HepG2 (cell line): Measurements from ENCODE around the gene EFCAB14.

Experiments
- ARNTL ChIP-seq: sonication (generic); formaldehyde crosslinking; IDR thresholded peaks from 2 replicates; pipeline ENCODE4 v1.4.0; 2020; ENCODE audit warnings: mild to moderate bottlenecking, missing genetic modification reagents
- CTCF ChIP-seq: sonication (generic); formaldehyde crosslinking; IDR thresholded peaks from 2 replicates; pipeline ENCODE4 v1.5.0; 2020; ENCODE audit warnings: mild to moderate bottlenecking, missing genetic modification reagents, moderate library complexity
- EP300 ChIP-seq, 3 experiments: sonication (generic) in 1 of 3; formaldehyde crosslinking in 1 of 3; IDR thresholded peaks; 2 replicates each; pipeline versions ENCODE4 v1.5.1 to v1.6.1; 2011 to 2020; ENCODE audit warnings: low read depth in 2 of 3, low read length in 2 of 3, borderline replicate concordance in 1 of 3, improper control_type of control experiment in 1 of 3, mild to moderate bottlenecking in 1 of 3, missing genetic modification reagents in 1 of 3, moderate library complexity in 1 of 3
- GTF3A ChIP-seq: sonication (generic); formaldehyde crosslinking; conservative IDR thresholded peaks from 2 replicates; pipeline ENCODE4 v1.4.0; 2020; ENCODE audit warnings: mild to moderate bottlenecking, missing genetic modification reagents
- HCFC1 ChIP-seq: fragments of 150-350 bp; IDR thresholded peaks from 2 replicates; pipeline ENCODE4 v1.6.1; 2014; ENCODE audit warnings: low read depth, low read length
- POLR2A ChIP-seq, 2 experiments: IDR thresholded peaks; 2 replicates each; pipeline ENCODE4 v1.6.1; 2011; ENCODE audit warnings: low read depth in 2 of 2, low read length in 2 of 2, mild to moderate bottlenecking in 1 of 2, moderate library complexity in 1 of 2; ENCODE audit not compliant: insufficient read depth in 1 of 2
- USF2 ChIP-seq, 2 experiments: sonication (generic) in 1 of 2; formaldehyde crosslinking in 1 of 2; IDR thresholded peaks; 2 replicates each; pipeline versions ENCODE4 v1.5.1 to v1.6.1; 2011 to 2020; ENCODE audit warnings: borderline replicate concordance in 1 of 2, low read depth in 1 of 2, low read length in 1 of 2, mild to moderate bottlenecking in 1 of 2, missing genetic modification reagents in 1 of 2, moderate library complexity in 1 of 2
- YY1 ChIP-seq: IDR thresholded peaks from 2 replicates; pipeline ENCODE4 v1.6.1; 2011; ENCODE audit warnings: low read length, low read depth, moderate library complexity, mild to moderate bottlenecking; ENCODE audit not compliant: insufficient read depth, insufficient replicate concordance
- ZFP36 ChIP-seq: fragments of 150-350 bp; IDR thresholded peaks from 2 replicates; pipeline ENCODE4 v1.6.1; 2018; ENCODE audit warnings: borderline replicate concordance, low read length, low read depth; ENCODE audit not compliant: partially characterized antibody
- TF ChIP-seq, protein P1 (sequence below): IDR thresholded peaks from 2 replicates; pipeline ENCODE4 v1.6.1; 2016; ENCODE audit warnings: missing compliant biosample characterization, missing genetic modification reagents, borderline replicate concordance
- TF ChIP-seq, protein P2 (sequence below): sonication (generic); formaldehyde crosslinking; IDR thresholded peaks from 2 replicates; pipeline ENCODE4 v1.4.0; 2020; ENCODE audit warnings: missing genetic modification reagents
- TF ChIP-seq, protein P3 (sequence below): sonication (generic); formaldehyde crosslinking; IDR thresholded peaks from 2 replicates; pipeline ENCODE4 v1.4.0; 2020; ENCODE audit warnings: mild to moderate bottlenecking, missing genetic modification reagents

GRCh38 chr1:46690931-46691421 is 27.9 kb downstream of the EFCAB14 start:
- TF ChIP-seq ARNTL (CRISPR knock-in tag) (no peak), HCFC1 (no peak), CTCF (CRISPR knock-in tag) (no peak), ZFP36 (no peak), EP300 (IDR thresholded peaks at IDR 0.05; ENCODE audit: low read depth in 2 of 2, low read length in 2 of 2) (no peak), EP300 (CRISPR knock-in tag; IDR thresholded peaks at IDR 0.05; ENCODE audit: borderline replicate concordance) (no peak), USF2 (IDR thresholded peaks at IDR 0.05; ENCODE audit: low read depth, low read length) (no peak), USF2 (CRISPR knock-in tag; IDR thresholded peaks at IDR 0.05; ENCODE audit: borderline replicate concordance) (no peak), POLR2A (IDR thresholded peaks at IDR 0.05; ENCODE audit: insufficient read depth in 1 of 2, low read depth in 2 of 2, low read length in 2 of 2) (no peak), YY1 (no peak), GTF3A (CRISPR knock-in tag) (no peak)
- TF ChIP-seq, protein P1, sequence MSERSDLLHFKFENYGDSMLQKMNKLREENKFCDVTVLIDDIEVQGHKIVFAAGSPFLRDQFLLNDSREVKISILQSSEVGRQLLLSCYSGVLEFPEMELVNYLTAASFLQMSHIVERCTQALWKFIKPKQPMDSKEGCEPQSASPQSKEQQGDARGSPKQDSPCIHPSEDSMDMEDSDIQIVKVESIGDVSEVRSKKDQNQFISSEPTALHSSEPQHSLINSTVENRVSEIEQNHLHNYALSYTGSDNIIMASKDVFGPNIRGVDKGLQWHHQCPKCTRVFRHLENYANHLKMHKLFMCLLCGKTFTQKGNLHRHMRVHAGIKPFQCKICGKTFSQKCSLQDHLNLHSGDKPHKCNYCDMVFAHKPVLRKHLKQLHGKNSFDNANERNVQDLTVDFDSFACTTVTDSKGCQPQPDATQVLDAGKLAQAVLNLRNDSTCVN, result no peak
- TF ChIP-seq, protein P2, sequence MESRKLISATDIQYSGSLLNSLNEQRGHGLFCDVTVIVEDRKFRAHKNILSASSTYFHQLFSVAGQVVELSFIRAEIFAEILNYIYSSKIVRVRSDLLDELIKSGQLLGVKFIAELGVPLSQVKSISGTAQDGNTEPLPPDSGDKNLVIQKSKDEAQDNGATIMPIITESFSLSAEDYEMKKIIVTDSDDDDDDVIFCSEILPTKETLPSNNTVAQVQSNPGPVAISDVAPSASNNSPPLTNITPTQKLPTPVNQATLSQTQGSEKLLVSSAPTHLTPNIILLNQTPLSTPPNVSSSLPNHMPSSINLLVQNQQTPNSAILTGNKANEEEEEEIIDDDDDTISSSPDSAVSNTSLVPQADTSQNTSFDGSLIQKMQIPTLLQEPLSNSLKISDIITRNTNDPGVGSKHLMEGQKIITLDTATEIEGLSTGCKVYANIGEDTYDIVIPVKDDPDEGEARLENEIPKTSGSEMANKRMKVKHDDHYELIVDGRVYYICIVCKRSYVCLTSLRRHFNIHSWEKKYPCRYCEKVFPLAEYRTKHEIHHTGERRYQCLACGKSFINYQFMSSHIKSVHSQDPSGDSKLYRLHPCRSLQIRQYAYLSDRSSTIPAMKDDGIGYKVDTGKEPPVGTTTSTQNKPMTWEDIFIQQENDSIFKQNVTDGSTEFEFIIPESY, result no peak
- TF ChIP-seq, protein P3, sequence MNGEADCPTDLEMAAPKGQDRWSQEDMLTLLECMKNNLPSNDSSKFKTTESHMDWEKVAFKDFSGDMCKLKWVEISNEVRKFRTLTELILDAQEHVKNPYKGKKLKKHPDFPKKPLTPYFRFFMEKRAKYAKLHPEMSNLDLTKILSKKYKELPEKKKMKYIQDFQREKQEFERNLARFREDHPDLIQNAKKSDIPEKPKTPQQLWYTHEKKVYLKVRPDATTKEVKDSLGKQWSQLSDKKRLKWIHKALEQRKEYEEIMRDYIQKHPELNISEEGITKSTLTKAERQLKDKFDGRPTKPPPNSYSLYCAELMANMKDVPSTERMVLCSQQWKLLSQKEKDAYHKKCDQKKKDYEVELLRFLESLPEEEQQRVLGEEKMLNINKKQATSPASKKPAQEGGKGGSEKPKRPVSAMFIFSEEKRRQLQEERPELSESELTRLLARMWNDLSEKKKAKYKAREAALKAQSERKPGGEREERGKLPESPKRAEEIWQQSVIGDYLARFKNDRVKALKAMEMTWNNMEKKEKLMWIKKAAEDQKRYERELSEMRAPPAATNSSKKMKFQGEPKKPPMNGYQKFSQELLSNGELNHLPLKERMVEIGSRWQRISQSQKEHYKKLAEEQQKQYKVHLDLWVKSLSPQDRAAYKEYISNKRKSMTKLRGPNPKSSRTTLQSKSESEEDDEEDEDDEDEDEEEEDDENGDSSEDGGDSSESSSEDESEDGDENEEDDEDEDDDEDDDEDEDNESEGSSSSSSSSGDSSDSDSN, result no peak
